Activated CD8-positive, alpha-beta T cell treated with anti-CD3 and anti-CD28 coated beads, Interleukin-2, amount 10 ng/mL, durations not matched to agents 7 days and 5 days (primary cell): ENCODE results near the gene LRRN2. TPM values are rescaled to one million over a fixed set of nuclear protein-coding genes. Genes with fewer than 3 reads are reported as not detected.

Source experiments
- ATAC-seq: fragments of 150-1000 bp; cut with Tn5 transposase; one replicate; pipeline ENCODE4 v1.10.0; 2021; ENCODE audit warnings: moderate library complexity
- CTCF ChIA-PET: fragments of 350-600 bp; sonication (Branson Sonifier 250); formaldehyde crosslinking; loops from one replicate; lab custom pipeline; 2021; ENCODE audit warnings: antibody characterized with exemption; lab: Charles Lee
- POLR2A ChIA-PET: fragments of 350-600 bp; sonication (Branson Sonifier 250); formaldehyde crosslinking; loops from one replicate; lab custom pipeline; 2021; ENCODE audit warnings: antibody characterized with exemption; lab: Charles Lee
- DNase-seq: peaks from one replicate; pipeline ENCODE4 v3.0.0-alpha.2; 2020
- H3K27ac Mint-ChIP-seq: one replicate; pipeline ENCODE4 v1.8.0; 2021; ENCODE audit warnings: mild to moderate bottlenecking, mixed read lengths
- H3K27me3 Mint-ChIP-seq: one replicate; pipeline ENCODE4 v1.8.0; 2021; ENCODE audit warnings: low read depth, mixed read lengths
- H3K36me3 Mint-ChIP-seq: one replicate; pipeline ENCODE4 v1.8.0; 2021; ENCODE audit warnings: low read depth, mixed read lengths
- H3K4me1 Mint-ChIP-seq: one replicate; pipeline ENCODE4 v1.8.0; 2021; ENCODE audit warnings: low read depth, mixed read lengths
- H3K4me3 Mint-ChIP-seq: one replicate; pipeline ENCODE4 v1.8.0; 2021; ENCODE audit warnings: mild to moderate bottlenecking, mixed read lengths
- H3K9me3 Mint-ChIP-seq: one replicate; pipeline ENCODE4 v1.8.0; 2022; ENCODE audit warnings: mixed read lengths; ENCODE audit not compliant: insufficient read depth
- total RNA-seq, 2 experiments: library from RNA; stranded (reverse); gene quantifications; one replicate each; pipeline ENCODE4 v1.2.3, GENCODE V29; 2021

Gene LRRN2
- total RNA-seq, 2 experiments from 2014 or later: not detected

DNA sequence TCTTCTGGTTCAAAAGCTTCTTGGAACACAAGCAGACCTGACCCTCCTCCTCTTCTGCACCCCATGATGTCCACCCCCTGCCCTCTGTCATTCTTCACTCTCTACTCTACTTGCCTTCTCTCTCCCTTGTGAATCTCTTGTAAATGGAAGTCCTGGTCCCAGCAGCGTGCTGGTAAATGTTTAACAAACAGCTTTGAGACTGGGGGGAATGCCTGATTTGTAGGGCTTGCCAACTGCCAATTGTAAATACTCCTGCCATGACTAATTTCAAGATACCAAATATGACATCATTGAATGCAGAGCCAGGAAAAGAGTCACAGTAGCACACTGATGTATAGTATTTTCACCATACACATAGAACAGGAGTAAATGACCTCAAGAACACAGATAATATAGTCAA, 40.9 kb upstream of the LRRN2 start:
- no peak for ATAC-seq
- DNase-seq: no peak
- no peaks in the 10 kb centered on the region for H3K4me1 Mint-ChIP-seq
- H3K9me3 Mint-ChIP-seq: no peaks in the 10 kb centered on the region
- POLR2A ChIA-PET: no interaction called here
- H3K27me3 Mint-ChIP-seq: peaks cover 12% of the 10 kb centered on the region
- H3K27ac Mint-ChIP-seq: no peak overlapping the region
- H3K4me3 Mint-ChIP-seq: no peak overlapping the region
- CTCF ChIA-PET: interaction anchor here (0.6 to 2.1 kb wide), 3 partner anchors 20 to 118 kb away, joined by 3 to 11 read pairs (median 4); no protein-coding TSS in a partner anchor
- no peaks in the 10 kb centered on the region for H3K36me3 Mint-ChIP-seq

DNA sequence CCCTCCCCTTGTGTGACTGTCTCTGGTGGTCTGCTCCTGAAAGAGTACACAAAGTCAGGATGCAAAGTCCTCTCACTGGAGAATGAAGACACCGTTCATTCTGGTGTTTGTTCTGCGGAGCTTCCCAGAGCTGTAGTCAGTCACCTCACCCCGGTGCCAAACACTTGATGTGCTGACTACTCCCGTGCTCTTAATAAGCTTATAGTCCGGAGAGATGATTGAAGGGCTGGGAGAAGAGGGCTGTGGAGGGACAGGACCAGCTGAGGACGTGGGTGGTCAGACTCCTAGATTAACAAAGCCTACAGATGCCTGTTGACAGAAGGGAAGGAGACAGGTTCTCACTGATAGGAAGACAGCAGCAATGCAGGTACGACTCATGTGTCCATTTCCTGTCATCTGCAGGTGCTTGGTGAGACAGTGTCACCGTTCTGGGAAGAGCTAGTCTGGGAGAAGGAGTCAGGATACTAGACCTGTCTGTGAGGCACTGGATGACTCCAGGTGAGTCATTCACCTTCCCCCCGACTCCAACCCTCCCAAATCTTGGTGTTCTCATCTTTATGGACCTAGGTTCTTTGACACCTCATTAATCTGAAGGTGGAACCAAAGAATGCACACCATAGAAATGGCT, 40.4 kb upstream of the LRRN2 start:
- no peak overlapping the region for H3K4me3 Mint-ChIP-seq
- no peaks in the 10 kb centered on the region for H3K4me1 Mint-ChIP-seq
- no peaks in the 10 kb centered on the region for H3K36me3 Mint-ChIP-seq
- ChIA-PET CTCF (interaction anchor here (0.6 to 2.1 kb wide), 4 partner anchors 21 to 117 kb away, joined by 3 to 11 read pairs (median 5); no protein-coding TSS in a partner anchor), POLR2A (no interaction called here)
- ATAC-seq: no peak
- peaks cover 12% of the 10 kb centered on the region for H3K27me3 Mint-ChIP-seq
- H3K27ac Mint-ChIP-seq: no peak overlapping the region
- DNase-seq: no peak
- H3K9me3 Mint-ChIP-seq: no peaks in the 10 kb centered on the region

DNA sequence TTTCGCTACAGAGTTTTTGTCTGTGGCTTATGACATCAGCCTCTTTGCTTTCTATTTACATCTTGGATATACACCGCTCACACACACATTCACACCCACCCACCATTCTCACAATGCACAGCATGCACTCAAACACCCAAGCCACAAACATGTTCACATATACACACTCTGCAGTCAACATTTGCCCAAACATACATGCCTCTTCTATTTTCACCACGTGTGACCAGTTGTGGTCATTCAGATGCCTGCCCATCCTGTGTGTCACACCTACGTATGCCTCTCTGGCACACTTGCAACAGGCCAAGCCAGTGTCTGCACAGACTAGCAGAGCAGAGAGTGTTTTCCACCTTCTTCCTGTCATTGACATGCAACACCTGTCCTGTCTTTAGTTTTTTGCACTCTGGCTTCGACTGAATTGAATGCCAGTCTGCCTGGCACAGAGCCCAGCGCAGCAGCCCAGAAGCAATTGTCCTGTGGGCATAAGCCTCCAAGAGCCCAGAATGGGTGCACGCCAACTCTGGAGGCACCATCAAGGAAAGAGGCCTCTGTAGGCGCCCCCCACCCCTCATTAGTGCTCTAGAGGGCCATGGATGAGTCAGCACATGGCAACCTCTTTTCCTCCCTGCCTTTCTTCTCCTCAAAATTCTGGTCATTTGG, 37.7 kb upstream of the LRRN2 start:
- DNase-seq (no peak), ATAC-seq (no peak)
- CTCF ChIA-PET: interaction anchor here (1.3 kb wide), 1 partner anchor 24 kb away, joined by 3 read pairs; no protein-coding TSS in a partner anchor
- H3K27me3 Mint-ChIP-seq: peaks cover 4% of the 10 kb centered on the region
- no peak overlapping the region for H3K27ac Mint-ChIP-seq
- POLR2A ChIA-PET: no interaction called here
- H3K9me3 Mint-ChIP-seq: no peaks in the 10 kb centered on the region
- no peaks in the 10 kb centered on the region for H3K36me3 Mint-ChIP-seq
- H3K4me1 Mint-ChIP-seq: no peaks in the 10 kb centered on the region
- no peak overlapping the region for H3K4me3 Mint-ChIP-seq

DNA sequence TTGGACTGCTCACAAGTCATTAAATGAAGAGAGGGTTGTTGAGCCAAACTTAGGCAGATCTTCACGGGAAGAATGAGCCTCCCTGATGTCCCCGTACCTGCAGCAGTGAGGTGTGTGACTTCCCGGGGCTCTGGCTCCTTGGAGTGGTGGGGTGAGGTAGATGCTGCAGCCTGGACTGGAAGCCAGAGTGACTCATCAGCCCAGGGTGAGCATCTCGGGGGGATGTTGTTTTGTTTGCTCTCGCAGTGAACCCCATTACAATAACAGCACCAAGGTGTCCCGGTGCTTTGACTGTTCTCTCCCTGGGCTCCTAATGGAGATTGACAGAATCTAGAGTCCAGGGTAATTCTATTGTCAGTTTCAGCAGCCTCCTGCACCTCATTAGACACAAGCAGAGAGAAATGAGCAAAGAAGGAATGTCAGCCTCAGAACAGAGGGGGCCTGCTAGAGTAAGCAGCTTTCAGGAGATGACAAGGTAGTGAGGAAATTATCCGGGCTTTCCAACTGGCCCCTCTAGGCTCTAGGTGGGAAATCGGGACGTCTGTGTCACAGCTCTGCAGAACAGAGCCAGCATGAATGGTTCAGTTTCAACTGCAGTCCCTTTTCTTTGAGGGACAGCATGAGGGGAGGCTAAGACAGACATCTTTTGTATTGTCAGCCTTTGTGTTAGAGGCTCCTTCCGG, 36.0 kb upstream of the LRRN2 start:
- no peaks in the 10 kb centered on the region for H3K4me1 Mint-ChIP-seq
- DNase-seq (no peak), ATAC-seq (no peak)
- ChIA-PET CTCF (interaction anchor here (0.6 kb wide), 1 partner anchor 24 kb away, joined by 3 read pairs; no protein-coding TSS in a partner anchor), POLR2A (no interaction called here)
- H3K36me3 Mint-ChIP-seq: no peaks in the 10 kb centered on the region
- H3K9me3 Mint-ChIP-seq: no peaks in the 10 kb centered on the region
- no peak overlapping the region for H3K27ac Mint-ChIP-seq
- no peak overlapping the region for H3K4me3 Mint-ChIP-seq
- peaks cover 1% of the 10 kb centered on the region for H3K27me3 Mint-ChIP-seq

DNA sequence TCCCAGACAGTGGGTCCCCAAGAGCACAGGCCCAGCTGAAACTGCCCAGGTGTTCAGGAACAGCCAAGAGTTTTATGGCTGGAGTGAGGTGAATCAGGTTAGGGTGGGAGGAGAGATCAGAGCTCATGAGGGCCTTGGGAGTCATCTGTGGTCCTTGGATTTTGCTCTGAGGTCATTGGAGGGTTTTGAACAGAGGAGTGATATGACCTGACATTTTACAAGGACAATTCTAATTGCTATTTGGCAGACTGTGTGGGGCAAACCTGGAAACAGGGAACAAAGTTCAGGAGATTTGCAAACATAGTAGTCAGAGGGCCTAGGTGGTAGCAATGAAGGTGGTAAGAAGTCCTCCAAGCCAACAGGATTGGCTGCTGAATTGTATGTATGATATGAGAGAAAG, 31.1 kb upstream of the LRRN2 start:
- Mint-ChIP-seq H3K9me3 (no peaks in the 10 kb centered on the region), H3K36me3 (no peaks in the 10 kb centered on the region), H3K4me1 (peaks cover 5% of the 10 kb centered on the region), H3K27me3 (peaks cover 7% of the 10 kb centered on the region), H3K4me3 (no peak overlapping the region), H3K27ac (no peak overlapping the region)
- ChIA-PET CTCF (interaction anchor here (1.7 kb wide), 1 partner anchor 90 kb away, joined by 5 read pairs; no protein-coding TSS in a partner anchor), POLR2A (no interaction called here)
- no peak for DNase-seq
- no peak for ATAC-seq

DNA sequence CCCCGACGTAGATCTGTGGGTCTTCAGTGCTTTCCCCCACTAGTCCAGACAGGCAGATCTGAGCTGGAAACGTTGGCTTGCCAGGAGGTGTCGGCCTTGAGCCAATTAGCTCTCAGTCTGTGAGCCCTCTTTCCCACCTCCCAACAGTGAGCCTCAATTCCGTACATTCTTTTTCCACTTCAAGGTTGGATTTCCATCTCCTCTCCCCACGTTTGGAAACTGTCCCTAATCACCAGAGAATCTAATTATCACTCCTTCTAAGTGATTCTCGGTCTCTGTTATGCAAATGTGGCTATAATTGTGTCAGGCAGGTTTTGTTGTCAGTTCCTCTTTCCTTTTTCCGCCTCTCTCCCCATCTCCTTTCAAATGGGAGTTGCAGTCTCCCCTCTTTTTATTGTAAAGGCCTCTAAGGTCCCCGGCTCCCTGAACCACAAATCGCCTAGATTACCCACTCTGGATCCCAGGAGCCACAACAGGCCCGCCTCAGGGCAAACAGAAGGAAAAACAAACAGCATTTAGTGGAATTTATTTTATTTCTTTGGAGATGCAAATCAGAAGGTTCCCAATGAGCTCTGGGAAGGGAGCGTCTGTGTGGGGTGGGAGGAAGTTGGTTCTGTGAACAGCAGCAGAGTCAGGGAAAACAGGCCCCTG, 29.4 kb upstream of the LRRN2 start:
- DNase-seq (no peak), ATAC-seq (no peak)
- no peak overlapping the region for H3K4me3 Mint-ChIP-seq
- H3K9me3 Mint-ChIP-seq: no peaks in the 10 kb centered on the region
- no peak overlapping the region for H3K27ac Mint-ChIP-seq
- H3K27me3 Mint-ChIP-seq: peaks cover 16% of the 10 kb centered on the region
- H3K4me1 Mint-ChIP-seq: peaks cover 5% of the 10 kb centered on the region
- H3K36me3 Mint-ChIP-seq: no peaks in the 10 kb centered on the region
- ChIA-PET CTCF (no interaction called here), POLR2A (no interaction called here)

DNA sequence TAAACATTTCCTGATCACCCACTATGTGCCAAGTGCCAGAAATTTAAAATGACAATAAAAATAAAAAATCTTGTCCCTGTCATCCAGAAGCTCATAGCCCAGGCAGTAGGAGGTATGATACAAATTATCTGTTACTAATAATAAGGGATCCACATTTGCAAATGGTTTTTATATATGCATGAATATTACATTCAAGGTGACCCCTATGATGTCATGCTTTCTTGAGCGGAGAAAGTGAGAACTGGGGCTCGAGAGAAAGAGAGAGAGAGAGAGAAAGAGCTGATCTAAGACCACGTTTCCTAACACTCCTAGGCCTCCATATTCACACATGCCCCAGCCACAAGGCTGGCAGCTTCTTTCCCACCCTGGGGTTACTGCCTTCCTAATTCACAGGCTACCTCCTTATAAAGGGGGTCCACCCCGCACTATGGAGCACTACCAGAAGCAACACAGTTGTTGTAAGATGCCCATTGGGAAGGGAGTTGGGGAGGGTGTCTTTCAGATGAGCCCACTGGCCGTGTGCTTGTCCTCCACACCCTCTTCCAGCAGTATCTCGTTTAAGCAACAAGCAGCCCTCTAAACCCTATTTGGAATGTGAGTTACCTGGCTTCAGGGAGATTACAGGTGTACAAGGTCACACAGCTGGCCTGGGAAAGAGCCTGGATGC, 28.8 kb upstream of the LRRN2 start:
- CTCF ChIA-PET: interaction anchor here (0.6 to 1.7 kb wide), 2 partner anchors 77 to 153 kb away, joined by 3 to 4 read pairs; no protein-coding TSS in a partner anchor

DNA sequence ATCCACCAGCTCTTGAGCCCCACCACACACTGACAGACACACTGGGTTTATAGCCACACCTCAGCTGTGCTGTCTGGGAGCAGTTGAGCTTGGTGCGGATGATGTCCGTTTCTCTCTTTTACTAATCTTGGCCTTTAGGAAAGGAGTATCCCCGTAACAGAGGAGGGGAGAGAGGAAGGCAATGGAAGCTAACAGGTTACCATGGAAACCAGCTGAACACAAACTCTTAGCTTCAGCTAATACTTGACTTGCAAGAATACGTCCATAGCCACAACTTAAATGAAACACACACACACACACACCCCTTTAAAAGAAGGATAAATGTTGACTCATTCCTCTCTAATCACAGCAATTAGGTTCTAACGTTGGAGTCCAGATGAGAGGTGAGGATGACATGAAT, 28.0 kb upstream of the LRRN2 start:
- peaks cover 5% of the 10 kb centered on the region for H3K4me1 Mint-ChIP-seq
- no peaks in the 10 kb centered on the region for H3K36me3 Mint-ChIP-seq
- no peak overlapping the region for H3K27ac Mint-ChIP-seq
- H3K9me3 Mint-ChIP-seq: no peaks in the 10 kb centered on the region
- no peak for DNase-seq
- ChIA-PET POLR2A (no interaction called here), CTCF (interaction anchor here (1.7 kb wide), 1 partner anchor 78 kb away, joined by 4 read pairs; no protein-coding TSS in a partner anchor)
- H3K4me3 Mint-ChIP-seq: no peak overlapping the region
- no peak for ATAC-seq
- H3K27me3 Mint-ChIP-seq: peaks cover 16% of the 10 kb centered on the region

More for the DNA sequence above, 28.8 kb upstream of the LRRN2 start:
- POLR2A ChIA-PET: no interaction called here
- Mint-ChIP-seq H3K4me3 (no peak overlapping the region), H3K27ac (no peak overlapping the region), H3K27me3 (peaks cover 16% of the 10 kb centered on the region), H3K36me3 (no peaks in the 10 kb centered on the region), H3K9me3 (no peaks in the 10 kb centered on the region), H3K4me1 (peaks cover 5% of the 10 kb centered on the region)
- no peak for DNase-seq
- ATAC-seq: no peak

DNA sequence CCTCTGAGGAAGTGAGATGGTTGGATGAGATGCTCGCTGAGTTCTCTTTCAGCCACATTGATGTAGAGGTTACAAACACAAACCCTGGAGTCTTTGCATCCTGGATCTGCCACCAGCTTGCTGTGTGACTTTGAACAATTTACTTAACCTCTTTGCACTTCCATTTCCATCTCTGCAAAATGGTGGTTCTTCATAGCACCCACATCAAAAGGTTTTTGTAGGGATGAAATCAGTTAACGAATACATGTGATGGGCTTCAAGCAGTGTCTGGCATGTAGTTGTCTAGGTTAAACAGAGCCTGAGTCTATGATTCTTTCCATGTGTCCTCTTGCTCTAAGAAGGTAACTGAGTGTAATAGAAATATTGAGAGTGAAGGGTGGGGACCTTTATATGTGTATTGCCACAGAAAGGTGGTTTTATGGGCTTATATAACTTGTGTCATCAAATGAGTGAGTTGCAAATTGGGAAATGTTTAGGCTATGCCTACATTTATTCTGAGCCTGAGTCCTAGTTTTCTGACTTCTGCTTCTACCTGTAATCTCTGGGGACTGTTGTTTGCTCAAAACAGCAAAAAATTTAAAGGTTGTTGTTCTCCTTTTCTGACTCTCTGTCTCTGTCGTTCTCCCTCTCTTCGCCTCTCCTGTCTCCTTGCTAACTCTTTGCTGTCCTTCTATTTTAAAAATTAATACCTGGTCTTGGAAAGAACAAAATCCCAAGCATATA, 27.3 kb upstream of the LRRN2 start:
- Mint-ChIP-seq H3K4me3 (no peak overlapping the region), H3K4me1 (peaks cover 5% of the 10 kb centered on the region), H3K36me3 (no peaks in the 10 kb centered on the region), H3K27me3 (peaks cover 16% of the 10 kb centered on the region), H3K27ac (no peak overlapping the region), H3K9me3 (no peaks in the 10 kb centered on the region)
- ChIA-PET CTCF (interaction anchor here (0.6 to 1.7 kb wide), 2 partner anchors 79 to 94 kb away, joined by 3 to 4 read pairs; no protein-coding TSS in a partner anchor), POLR2A (no interaction called here)
- ATAC-seq (no peak), DNase-seq (no peak)

DNA sequence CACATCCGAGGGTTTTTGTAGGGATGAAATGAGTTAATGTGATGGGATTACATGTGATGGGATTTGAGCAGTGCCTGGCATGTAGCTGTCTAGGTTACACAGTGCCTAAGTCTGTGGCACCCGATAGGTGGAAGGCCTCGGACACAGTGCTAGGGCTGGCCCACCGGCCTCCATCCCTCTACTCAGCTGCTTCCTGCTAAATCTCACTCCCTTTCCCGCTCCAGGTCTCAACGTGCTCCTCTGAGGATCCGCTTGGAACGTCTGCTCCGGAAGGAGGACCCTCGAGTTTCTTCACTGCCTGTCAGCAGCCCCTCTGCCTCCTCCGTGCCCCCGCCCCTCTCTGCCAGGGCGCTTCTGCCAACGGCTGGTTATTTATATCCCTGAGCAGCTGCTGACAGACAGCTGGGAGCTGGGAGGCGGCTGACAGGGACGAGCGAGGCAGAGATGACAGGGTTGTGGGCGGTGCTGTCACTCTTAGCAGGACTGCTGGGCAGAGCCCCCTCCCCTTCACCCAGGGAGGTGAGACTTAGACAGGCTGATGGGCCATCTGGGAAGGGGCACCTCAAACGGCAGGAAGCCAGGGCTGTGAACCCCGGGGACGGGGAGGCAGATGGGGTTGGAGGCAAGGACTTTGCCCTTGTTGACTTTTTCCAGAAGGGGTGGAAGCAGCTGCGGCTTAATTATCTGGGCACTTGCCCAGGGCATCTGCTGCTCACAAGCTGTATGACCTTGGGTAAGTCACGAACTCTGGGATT, 26.6 kb upstream of the LRRN2 start:
- no peaks in the 10 kb centered on the region for H3K9me3 Mint-ChIP-seq
- no peak overlapping the region for H3K27ac Mint-ChIP-seq
- no peak for ATAC-seq
- no peak overlapping the region for H3K4me3 Mint-ChIP-seq
- POLR2A ChIA-PET: no interaction called here
- DNase-seq: no peak
- peaks cover 8% of the 10 kb centered on the region for H3K4me1 Mint-ChIP-seq
- H3K27me3 Mint-ChIP-seq: peaks cover 16% of the 10 kb centered on the region
- H3K36me3 Mint-ChIP-seq: no peaks in the 10 kb centered on the region
- CTCF ChIA-PET: interaction anchor here (0.6 kb wide), 1 partner anchor 94 kb away, joined by 3 read pairs; no protein-coding TSS in a partner anchor
